COR-L47 (cell line): Measurements from ENCODE around the gene CAMTA2.

Source experiments
- DNase-seq: peaks from one replicate; lab custom pipeline; 2025; lab: John Stamatoyannopoulos, UW

CAMTA2 gene

DNA sequence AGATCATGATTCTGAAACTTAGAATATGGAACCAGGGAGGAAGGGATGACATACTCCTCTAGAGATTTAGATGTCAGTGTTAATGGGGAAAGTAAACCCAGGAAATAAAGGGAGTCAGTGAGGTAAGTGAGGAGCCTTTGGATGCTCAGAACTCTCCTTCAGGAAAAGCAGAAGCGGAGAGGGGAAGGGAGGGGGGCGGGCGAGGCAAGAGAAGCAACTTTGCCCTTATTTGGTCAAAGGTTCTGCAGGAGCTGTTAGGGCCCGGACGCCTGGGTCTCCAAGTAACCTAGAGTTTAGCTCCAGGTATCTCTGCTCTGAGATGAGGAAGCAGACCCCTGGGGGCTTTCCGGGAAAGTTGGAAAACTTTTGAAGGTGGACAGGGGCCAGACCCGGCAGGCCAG is 40.5 kb downstream of the CAMTA2 start:
- no peak for DNase-seq

- DNase-seq: no peak
These were observed 41.0 kb downstream of the CAMTA2 start for GRCh38 chr17:4946312-4946976.

DNA sequence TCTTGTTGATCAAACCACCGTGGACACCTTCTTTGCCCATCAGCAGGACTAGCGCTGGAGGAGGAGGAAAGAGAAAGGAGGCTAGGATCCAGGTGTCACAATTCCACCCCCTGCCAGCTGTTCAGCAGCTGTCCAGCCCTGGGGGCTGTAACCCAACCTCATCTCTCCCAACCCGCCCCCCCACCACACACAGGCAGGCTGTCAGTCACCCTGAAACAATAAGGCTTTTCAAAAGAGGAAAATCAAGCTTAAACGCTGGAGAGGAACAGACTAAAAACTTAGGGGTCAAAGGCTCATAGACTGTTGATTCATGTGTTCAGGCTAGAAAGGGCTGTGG is 41.6 kb downstream of the CAMTA2 start:
- DNase-seq: no peak

DNA sequence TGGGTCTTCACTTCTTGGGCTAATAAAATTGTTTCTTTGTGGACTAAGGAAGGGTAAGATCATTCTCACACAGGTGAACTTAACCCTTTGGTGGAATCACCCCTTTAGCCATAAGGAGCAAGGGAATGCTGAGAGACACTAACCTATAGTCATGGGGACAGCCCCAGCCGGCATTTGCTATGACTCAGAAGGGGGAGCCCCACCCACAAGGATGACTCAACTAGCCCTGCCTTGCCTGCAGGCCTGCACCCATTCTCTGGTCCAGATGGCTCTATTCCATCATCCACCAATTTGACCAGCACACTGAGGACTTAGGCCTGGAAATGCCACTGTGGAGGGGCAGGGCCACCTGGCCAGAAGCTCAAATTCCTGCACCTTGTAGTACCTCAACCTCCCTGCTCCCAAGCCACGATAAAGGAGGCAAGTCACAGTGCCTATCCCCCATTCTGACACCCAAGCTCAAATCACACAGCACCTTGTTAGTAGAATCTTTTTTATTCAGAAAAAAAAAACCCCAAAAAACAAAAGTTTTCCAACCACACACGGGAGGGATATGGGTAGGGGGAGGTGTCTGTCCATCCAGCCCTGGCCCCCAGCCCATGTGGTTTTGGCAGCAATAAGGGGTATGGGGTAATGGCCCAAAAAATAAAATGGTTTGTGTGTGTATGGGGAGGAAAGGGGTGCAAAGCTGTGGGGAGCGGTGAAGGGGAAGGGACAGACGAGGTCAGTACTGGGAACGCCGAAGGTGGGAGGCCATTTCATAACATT is 42.1 kb downstream of the CAMTA2 start:
- DNase-seq: no peak

GRCh38 chr17:4944554-4945175 is 42.8 kb downstream of the CAMTA2 start:
- no peak for DNase-seq

- DNase-seq: no peak
These were observed 43.3 kb downstream of the CAMTA2 start for GRCh38 chr17:4944163-4944553.

DNA sequence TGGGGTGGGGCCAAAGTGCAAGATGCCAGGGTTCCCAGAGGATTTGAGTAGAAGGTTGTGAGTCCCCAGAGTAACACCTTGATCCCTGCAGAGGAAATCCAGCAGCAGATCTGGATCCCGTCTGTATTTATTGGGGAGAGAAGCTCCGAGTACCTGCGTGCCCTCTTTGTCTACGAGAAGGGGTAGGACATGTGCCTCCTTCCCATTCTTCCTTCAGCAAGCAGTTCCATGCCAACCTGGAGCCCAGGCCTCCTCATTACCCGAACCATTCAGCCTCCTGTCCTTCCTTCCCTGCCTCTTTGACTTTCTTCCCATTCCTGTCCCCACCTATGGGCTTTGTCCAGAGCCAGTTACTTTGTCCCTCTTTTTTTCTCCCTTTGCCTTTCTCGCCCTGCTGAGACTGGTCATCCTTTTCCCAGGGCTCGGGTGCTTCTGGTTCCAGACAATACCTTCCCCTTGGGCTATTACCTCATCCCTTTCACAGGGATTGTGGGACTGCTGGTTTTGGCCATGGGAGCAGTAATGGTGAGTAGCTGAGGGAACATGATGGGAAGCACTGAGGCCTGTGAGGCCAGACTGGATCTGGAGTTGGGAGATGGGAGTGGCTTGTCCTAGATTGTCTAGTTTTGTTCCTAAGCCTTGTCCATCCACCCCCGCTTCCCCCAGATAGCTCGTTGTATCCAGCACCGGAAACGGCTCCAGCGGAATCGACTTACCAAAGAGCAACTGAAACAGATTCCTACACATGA is 44.5 kb downstream of the CAMTA2 start:
- no peak for DNase-seq

DNA sequence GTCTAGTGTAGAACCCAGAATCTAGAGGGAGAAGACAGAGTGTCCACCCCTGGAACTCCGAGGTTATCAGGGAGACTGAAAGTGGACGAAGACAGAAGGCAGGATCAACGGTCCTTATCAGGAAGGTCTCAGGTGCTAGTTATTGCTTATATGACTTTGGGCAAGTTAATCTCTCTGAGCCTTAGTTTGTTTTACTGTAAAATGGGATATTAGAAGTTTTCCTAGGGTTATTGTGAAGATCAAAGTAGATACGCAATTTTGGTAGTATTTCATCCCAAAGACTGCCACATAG is 46.2 kb downstream of the CAMTA2 start:
- DNase-seq: no peak

- DNase-seq: no peak
These were observed 46.7 kb downstream of the CAMTA2 start for GRCh38 chr17:4940555-4941318.

DNA sequence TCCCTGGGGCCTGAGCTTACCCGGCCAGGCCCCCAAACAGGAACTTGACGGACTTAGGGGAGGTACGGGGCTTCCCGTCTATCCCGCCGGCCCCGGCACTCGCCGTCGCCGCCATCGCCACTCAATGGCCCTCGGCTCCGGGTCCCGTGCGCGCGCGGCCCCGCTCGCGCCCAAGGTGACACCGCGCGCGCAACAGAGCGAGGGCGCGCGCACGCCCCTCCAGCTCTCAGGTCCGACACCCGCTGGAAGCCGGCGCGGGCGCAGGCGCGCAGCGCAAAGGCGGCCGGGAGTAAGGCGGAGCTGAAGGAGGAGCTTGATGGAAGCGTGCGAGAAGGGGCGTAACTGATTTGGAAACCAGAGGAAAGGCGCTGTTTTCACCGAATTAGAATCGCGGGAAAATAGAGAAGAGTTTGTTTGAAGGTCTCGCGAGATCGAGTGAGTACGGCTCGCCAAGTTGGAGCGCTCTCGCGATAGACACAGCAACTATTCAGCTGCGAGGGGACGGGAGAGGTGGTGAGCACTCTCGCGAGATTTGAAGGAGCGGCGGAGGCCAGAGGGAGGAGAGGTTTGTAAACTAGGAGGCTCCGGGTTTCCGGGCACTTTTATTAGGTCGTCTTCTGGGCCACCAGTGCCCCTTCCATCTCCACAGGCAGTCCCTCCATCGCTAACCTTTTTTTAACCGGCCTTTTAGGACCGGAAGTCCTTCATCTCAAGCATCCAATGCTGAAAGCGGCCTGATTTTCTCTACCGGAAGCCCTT is 47.5 kb downstream of the CAMTA2 start, which contains the start of the genes RNF167 and SLC25A11:
RNF167 (plus strand) TSS at position 473 of the 759 bp plus-strand sequence. CDS start 642 bp downstream, outside the sequence.
SLC25A11 (minus strand) TSS at position 251 of the 759 bp plus-strand sequence; CDS start at position 115, 136 bp downstream.
- DNase-seq: peak; percentile 93

DNA sequence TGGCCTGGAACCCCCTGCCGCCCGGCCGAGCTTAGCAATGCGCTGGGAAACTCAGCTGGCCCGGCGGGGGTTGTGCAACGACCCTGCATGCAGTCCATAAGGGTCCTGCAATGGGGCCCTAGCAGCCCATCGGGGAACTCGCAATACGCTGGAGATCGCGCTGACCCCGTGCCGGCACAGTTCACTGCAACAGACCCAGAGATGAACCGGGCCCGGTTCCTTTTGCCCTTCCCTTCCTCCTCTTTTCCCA is 48.0 kb downstream of the CAMTA2 start:
- DNase-seq: no peak

DNA sequence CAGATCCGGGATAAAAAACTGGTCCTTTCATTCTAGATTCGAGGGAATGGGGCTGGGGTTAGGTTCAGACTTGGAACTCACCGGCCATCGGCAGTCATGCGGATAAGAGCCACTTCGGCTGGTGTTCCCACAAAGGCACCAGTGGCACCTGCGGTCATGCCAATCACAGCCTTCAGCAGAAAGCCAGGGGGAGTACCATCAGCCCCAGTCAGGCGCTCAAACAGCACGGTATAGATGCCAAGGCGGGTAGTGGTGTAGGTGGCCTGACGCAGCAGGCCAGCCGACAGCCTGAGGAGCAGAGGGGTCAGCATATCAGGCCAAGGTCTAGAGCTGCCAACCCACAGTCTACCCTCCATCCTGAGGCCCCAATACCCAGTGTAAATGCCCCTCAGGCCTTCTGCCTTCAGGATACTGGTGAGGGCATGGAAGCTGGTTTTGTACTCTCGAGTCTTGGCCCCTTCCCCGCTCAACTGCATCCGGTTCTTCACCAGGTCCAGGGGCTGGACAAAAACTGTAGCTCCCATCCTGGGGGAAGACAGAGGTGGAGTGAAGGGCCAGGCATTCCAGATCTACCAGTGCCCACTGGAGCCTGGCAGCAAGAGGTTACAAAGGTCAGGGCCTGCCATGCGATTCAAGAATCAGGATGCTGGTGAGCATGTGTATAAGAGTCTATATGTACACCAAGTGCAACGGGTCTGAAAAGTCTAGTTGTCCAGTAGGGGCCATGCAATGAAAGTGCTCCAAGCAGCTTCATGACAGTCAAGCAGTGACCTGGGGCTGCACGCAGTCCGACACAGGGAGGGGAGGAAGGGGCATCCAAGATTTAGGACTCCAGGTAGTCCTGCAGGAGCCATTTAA is 48.6 kb downstream of the CAMTA2 start:
- no peak for DNase-seq

- DNase-seq: no peak
These were observed 49.4 kb downstream of the CAMTA2 start for GRCh38 chr17:4938069-4938491.

DNA sequence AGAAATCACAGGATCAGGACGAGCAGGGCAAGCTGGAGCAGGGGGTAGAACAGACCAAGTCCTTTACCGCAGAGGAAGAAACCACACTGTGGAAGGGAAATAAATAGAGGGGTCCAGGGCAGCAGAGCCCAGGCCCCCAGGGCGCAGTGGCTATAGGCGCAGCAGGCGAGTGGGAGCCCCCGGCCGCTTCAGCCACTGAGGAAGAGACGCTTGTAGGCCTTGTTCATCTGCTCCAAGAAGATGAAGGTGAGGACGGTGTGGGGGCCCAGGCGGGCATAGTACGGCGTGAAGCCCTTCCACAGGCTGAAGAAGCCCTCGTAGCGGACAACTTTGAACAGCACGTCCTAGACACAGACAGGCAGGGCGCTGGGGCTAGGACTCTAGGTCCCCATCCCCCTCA is 49.9 kb downstream of the CAMTA2 start:
- DNase-seq: no peak

DNA sequence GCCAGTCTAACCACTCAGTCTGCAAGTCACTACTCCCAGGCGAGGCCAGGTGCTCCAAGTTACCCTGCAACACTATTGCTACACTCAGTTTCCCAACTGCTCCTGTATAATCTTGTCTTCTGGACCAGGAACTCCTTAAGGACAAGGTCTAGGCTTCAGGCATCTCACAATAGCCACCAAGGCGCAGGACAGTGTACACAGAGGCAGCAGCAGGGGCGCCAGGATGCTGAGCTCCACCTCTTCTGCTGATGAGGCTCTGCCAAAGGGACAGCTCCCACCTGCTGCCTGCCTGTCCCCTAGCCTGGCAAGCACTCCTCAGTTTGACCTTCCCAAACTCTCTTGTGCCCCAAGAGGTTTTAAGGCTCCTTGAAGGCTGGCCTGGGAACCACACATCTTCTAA is 51.0 kb downstream of the CAMTA2 start:
- no peak for DNase-seq

- DNase-seq: no peak
These were observed 51.8 kb downstream of the CAMTA2 start for GRCh38 chr17:4935650-4936049.

GRCh38 chr17:4934173-4934979 is 53.1 kb downstream of the CAMTA2 start:
- DNase-seq: no peak

DNA sequence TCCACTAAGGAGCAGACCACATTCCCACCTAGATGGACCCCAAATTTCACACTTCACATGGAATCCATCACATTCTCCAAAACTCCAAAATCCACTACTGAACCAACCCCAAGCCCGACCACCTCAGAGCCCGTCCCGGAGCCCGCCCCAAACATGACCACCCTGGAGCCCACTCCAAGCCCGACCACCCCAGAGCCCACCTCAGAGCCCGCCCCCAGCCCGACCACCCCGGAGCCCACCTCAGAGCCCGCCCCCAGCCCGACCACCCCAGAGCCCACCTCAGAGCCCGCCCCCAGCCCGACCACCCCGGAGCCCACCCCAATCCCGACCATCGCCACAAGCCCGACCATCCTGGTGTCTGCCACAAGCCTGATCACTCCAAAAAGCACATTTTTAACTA is 53.8 kb downstream of the CAMTA2 start:
- DNase-seq: no peak

GRCh38 chr17:4932756-4933155 is 54.7 kb downstream of the CAMTA2 start:
- no peak for DNase-seq

DNA sequence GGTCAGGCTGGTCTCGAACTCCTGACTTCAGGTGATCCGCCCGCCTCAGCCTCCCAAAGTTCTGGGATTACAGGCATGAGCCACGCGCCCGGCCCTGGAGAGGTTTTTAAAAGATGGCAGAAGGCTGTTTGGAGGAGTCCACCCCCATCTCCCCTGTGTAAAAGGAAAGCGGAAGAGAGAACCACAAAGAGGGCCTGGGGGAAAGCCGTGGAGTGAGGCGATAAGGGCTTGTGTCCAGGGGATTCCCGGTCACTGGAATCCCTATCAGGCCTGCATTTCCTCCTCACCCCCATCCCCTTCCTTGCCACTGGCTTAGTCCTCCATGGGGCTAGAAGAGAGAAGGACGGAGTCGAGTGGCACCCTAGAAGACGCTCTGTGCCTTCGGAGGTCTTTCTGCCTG is 55.5 kb downstream of the CAMTA2 start, which contains the start of gene GP1BA:
GP1BA (plus strand) TSS at position 315 of the 400 bp plus-strand sequence. CDS start 328 bp downstream, outside the sequence.
- no peak for DNase-seq
